ENCODE measurements around the gene CRYBG3. TPM values are rescaled to one million over a fixed set of nuclear protein-coding genes. Genes with fewer than 3 reads are reported as not detected.

CRYBG3 gene
- total and polyA plus RNA-seq, 2 experiments from 2014 or later, result 2.7 to 20.9 TPM

DNA sequence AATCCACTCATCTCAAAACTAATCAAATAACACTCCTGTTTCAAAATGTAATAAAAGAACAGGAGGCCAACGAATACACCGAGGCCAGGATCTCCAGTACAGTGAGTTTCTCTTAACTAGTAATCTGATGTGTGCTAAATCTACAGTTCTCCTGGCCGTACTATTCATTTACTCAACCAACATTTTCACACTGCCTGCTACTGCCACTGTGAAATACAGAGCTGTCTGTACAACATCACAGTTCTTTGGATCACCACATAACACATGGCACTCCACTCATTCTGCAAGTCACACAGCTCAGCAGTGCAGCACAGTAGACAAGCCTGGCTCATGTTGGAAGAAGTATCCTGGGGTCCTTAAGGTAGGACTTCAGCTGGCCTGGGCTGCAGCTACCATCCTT lies 128.5 kb downstream of the CRYBG3 start:
- peaks cover 14% of the 10 kb centered on the region for H3K36me3 ChIP-seq
- no peaks in the 10 kb centered on the region for H3K27me3 ChIP-seq
- TF ChIP-seq, protein P1, sequence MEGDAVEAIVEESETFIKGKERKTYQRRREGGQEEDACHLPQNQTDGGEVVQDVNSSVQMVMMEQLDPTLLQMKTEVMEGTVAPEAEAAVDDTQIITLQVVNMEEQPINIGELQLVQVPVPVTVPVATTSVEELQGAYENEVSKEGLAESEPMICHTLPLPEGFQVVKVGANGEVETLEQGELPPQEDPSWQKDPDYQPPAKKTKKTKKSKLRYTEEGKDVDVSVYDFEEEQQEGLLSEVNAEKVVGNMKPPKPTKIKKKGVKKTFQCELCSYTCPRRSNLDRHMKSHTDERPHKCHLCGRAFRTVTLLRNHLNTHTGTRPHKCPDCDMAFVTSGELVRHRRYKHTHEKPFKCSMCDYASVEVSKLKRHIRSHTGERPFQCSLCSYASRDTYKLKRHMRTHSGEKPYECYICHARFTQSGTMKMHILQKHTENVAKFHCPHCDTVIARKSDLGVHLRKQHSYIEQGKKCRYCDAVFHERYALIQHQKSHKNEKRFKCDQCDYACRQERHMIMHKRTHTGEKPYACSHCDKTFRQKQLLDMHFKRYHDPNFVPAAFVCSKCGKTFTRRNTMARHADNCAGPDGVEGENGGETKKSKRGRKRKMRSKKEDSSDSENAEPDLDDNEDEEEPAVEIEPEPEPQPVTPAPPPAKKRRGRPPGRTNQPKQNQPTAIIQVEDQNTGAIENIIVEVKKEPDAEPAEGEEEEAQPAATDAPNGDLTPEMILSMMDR (IDR thresholded peaks at IDR 0.05; ENCODE audit: low read depth, low read length), result no peak
- DNase-seq (ENCODE audit: low read depth in 1 of 2, low spot score in 1 of 2), result no peak
- H3K9me3 ChIP-seq (ENCODE audit: low read depth), result no peaks in the 10 kb centered on the region
- H3K27ac ChIP-seq, result no peak overlapping the region
- H3K4me3 ChIP-seq, result no peak overlapping the region
- H3K4me1 ChIP-seq (ENCODE audit: low read depth), result no peaks in the 10 kb centered on the region

DNA sequence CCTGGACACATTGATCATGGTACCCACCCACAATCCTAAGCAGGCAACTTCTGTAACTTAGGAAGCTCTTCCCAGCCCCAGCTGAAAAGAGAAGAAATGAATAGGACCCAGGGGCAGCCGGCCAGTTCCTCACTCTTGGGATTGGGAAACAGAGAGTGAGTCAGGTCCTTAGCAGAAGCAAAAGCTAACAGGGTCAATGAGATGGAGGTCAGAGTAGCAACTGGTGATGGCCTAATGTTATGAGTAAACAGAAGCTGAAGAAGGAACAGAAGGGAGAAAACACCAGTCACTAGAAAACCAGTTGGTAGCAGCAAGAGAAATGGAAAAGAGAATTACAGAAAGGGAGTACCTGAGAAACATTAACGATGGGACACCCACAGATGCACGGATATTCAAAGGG lies 130.5 kb downstream of the CRYBG3 start:
- peak in 1 of 2 donors; percentile 78 for DNase-seq (ENCODE audit: low read depth in 1 of 2, low spot score in 1 of 2)
- no peak overlapping the region for H3K27ac ChIP-seq
- H3K36me3 ChIP-seq, result peaks cover 3% of the 10 kb centered on the region
- H3K9me3 ChIP-seq (ENCODE audit: low read depth), result no peaks in the 10 kb centered on the region
- TF ChIP-seq, protein P1 (IDR thresholded peaks at IDR 0.05; ENCODE audit: low read depth, low read length), result no peak
- no peaks in the 10 kb centered on the region for H3K4me1 ChIP-seq (ENCODE audit: low read depth)
- H3K27me3 ChIP-seq, result no peaks in the 10 kb centered on the region
- H3K4me3 ChIP-seq, result no peak overlapping the region

DNA sequence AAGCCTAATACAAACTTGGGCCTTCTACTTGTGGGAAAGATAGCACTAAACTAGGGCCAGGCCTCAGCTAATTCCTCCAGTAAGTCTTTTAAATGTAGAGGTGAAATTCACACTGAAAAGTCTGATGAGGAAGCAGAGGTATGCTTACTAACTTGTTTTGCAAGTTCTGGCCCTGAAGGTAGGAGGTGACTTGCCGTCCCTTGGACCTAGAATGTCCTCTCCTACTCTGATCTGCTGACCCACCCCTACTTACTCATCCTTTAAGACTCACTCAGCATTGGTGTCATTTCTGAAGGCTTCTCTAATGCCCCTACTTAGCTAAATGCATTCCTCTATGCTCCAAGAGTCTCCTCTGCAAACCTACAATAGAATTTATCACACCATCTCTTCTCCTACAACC lies 131.1 kb downstream of the CRYBG3 start:
- H3K36me3 ChIP-seq, result peaks cover 3% of the 10 kb centered on the region
- H3K4me3 ChIP-seq, result no peak overlapping the region
- H3K27ac ChIP-seq, result no peak overlapping the region
- H3K9me3 ChIP-seq (ENCODE audit: low read depth), result no peaks in the 10 kb centered on the region
- H3K27me3 ChIP-seq, result no peaks in the 10 kb centered on the region
- no peaks in the 10 kb centered on the region for H3K4me1 ChIP-seq (ENCODE audit: low read depth)
- TF ChIP-seq, protein P1 (IDR thresholded peaks at IDR 0.05; ENCODE audit: low read depth, low read length), result no peak
- DNase-seq (ENCODE audit: low read depth in 1 of 2, low spot score in 1 of 2), result no peak

DNA sequence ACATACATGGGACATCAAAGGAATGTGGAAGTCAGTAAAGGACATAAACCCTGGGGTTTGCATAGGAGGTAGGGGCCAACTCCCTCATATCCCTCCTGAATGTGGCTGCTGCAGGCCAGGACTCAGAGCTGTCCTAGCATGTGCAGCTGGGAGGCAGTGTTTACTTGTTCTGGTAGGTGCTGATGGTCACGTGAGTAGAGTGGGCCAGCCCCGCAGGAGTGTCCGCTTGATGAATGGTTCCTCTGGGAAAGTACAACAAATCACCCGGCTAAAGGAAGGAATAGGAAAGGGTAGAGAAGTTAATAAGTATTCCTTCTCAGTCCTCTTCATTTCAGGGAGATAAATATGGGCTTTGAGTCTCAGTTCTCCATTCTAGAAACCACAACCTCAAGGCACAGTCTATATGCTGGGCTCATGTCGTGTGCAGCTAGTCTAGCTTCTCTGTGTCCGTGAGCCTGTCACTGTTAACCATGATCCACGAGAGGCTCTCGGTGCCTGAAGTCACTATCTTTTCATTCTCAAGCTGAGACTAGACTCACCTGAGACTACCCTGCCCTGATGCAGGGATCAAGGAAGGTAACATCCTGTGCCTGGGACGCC lies 132.5 kb downstream of the CRYBG3 start:
- Histone ChIP-seq H3K9me3 (ENCODE audit: low read depth) (no peaks in the 10 kb centered on the region), H3K36me3 (no peaks in the 10 kb centered on the region), H3K4me3 (no peak overlapping the region), H3K27ac (no peak overlapping the region), H3K4me1 (ENCODE audit: low read depth) (no peaks in the 10 kb centered on the region), H3K27me3 (no peaks in the 10 kb centered on the region)
- DNase-seq (ENCODE audit: low read depth in 1 of 2, low spot score in 1 of 2), result no peak
- TF ChIP-seq, protein P1 (IDR thresholded peaks at IDR 0.05; ENCODE audit: low read depth, low read length), result no peak

DNA sequence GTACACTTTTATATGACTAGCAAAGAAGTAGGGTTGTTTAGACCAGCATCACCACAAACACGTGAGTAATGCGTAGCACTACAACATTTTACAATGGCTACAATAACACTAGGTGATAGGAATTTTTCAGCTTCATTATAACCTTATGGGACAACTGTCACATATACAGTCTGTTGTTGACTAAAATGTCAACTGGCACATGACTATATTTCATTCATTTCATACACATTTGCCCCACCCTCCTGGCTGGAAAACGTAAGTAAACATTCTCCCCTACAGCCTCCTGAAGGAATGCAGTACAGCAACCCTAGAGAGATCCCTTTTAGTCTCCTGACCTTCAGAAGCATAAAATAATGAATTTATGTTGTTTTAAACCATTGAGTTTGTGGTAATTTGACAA lies 134.2 kb downstream of the CRYBG3 start:
- Histone ChIP-seq H3K4me1 (ENCODE audit: low read depth) (no peaks in the 10 kb centered on the region), H3K9me3 (ENCODE audit: low read depth) (no peaks in the 10 kb centered on the region)

More for the DNA sequence above, 134.2 kb downstream of the CRYBG3 start:
- Histone ChIP-seq H3K27ac (no peak overlapping the region), H3K36me3 (no peaks in the 10 kb centered on the region), H3K4me3 (no peak overlapping the region), H3K27me3 (no peaks in the 10 kb centered on the region)
- TF ChIP-seq, protein P1 (IDR thresholded peaks at IDR 0.05; ENCODE audit: low read depth, low read length), result no peak
- no peak for DNase-seq (ENCODE audit: low read depth in 1 of 2, low spot score in 1 of 2)

All from cardiac muscle cell (in vitro differentiated cells and primary cell).